ENCODE data around the gene PCCA. TPM values are rescaled to one million over a fixed set of nuclear protein-coding genes. Genes with fewer than 3 reads are reported as not detected.

Gene PCCA
- polyA plus RNA-seq, 3 donors from 2014 or later: 7.9 to 14.0 (median 11.4) TPM

DNA sequence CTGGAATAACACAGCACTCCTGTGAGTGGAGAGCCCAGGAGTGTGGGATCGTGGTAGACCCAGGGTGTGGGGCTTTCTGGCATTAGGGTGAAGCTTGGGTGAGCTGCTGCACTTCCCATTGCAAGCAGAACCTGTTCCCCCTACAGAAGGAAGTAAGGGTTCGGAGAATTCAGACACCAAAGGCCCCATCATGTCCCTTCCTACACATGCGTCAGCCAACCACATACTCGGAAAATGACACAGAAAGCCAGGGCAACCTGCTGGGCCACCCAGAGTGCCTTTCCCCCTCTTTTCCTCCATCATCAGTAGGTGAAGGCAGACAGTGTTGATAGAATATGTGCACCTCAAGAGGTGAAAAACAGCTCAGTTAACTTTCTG lies 456.8 kb downstream of the PCCA start:
- peaks cover 3 to 12% of the 10 kb centered on the region in 2 donors for H3K4me1 Mint-ChIP-seq
- H3K27me3 Mint-ChIP-seq (ENCODE audit: low read depth in 3 of 3): no peaks in the 10 kb centered on the region
- peak overlapping the region in 1 of 6 donors; percentile 34 for H3K27ac Mint-ChIP-seq
- H3K4me3 Mint-ChIP-seq: no peak overlapping the region
- peaks cover 0 to 2% (median 0%) of the 10 kb centered on the region in 6 donors for H3K9me3 Mint-ChIP-seq
- H3K36me3 Mint-ChIP-seq: peaks cover 0 to 5% (median 3%) of the 10 kb centered on the region in 3 donors
- no peak for DNase-seq

DNA sequence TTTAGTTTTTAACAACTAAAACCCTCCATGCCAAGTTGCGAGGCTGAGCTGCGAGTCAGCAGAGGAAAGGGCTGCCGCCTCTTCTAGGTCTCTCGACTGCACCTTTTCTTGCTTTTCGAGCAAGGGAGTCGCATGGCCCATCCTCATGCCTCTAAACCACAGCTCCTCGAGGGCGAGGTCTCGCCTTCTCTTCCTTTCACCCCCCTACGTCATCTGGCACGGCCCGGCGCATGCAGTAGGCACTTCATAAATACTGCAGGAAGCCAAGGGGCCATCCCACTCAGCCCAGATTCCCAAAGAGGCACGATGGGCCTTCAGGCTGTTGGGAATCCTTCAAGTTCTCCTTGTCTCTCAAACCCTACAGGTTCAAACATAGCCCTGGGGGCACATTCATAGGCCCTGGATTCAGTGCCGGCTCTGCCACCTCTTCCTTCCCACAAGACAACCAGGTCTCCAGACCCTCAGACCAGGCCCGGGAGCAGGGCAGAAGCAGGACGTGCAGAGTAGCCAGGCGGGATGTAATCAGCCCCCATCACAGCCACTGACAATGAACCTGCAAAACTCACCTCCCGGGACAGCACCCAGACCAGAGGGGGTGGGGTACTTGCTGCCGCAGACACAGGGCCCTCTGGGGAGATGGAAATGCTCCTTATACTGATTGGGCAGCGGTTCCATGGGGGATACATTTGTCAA lies 458.0 kb downstream of the PCCA start:
- peaks cover 0 to 3% (median 0%) of the 10 kb centered on the region in 3 donors for H3K36me3 Mint-ChIP-seq
- peaks cover 3 to 12% of the 10 kb centered on the region in 2 donors for H3K4me1 Mint-ChIP-seq
- no peak overlapping the region for H3K4me3 Mint-ChIP-seq
- H3K27ac Mint-ChIP-seq: no peak overlapping the region
- H3K27me3 Mint-ChIP-seq (ENCODE audit: low read depth in 3 of 3): no peaks in the 10 kb centered on the region
- peaks cover 0 to 2% (median 0%) of the 10 kb centered on the region in 6 donors for H3K9me3 Mint-ChIP-seq
- DNase-seq: no peak

GRCh38 chr13:100547791-100548201 lies 458.9 kb downstream of the PCCA start:
- H3K4me3 Mint-ChIP-seq: no peak overlapping the region

GRCh38 chr13:100549316-100549715 lies 460.4 kb downstream of the PCCA start:
- Mint-ChIP-seq H3K4me3 (no peak overlapping the region), H3K9me3 (peaks cover 0 to 2% (median 0%) of the 10 kb centered on the region in 6 donors), H3K36me3 (peaks cover 0 to 3% (median under 1%) of the 10 kb centered on the region in 3 donors), H3K4me1 (peaks cover 0 to 5% of the 10 kb centered on the region in 2 donors), H3K27me3 (ENCODE audit: low read depth in 3 of 3) (no peaks in the 10 kb centered on the region), H3K27ac (no peak overlapping the region)
- DNase-seq: no peak

More at GRCh38 chr13:100547791-100548201, 458.9 kb downstream of the PCCA start:
- Mint-ChIP-seq H3K36me3 (peaks cover 0 to 3% (median 0%) of the 10 kb centered on the region in 3 donors), H3K27me3 (ENCODE audit: low read depth in 3 of 3) (no peaks in the 10 kb centered on the region), H3K4me1 (peaks cover 1 to 8% of the 10 kb centered on the region in 2 donors), H3K27ac (no peak overlapping the region), H3K9me3 (peaks cover 0 to 2% (median 0%) of the 10 kb centered on the region in 6 donors)
- no peak for DNase-seq

DNA sequence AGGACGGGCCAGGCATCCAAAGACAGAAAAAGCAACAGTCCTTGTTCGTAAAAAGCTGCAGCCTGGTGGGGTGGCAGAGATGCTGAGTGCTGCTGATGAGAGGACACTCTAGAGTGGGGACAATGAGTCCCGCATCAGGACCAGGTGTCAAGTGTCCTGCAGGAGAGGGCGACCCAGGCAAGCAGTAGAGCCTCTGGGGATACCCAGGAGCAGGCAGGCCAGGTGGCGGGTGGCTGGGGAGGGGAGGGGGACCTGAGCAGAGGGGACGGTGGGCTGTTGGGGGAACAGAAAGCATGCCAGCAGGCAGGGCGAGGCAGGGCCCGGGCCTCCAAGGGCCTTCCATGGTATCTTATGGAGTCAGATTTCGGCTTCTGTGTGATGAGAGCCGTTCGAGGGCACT lies 463.9 kb downstream of the PCCA start:
- no peak overlapping the region for H3K4me3 Mint-ChIP-seq

GRCh38 chr13:100559886-100560285 lies 471.0 kb downstream of the PCCA start:
- no peak overlapping the region for H3K4me3 Mint-ChIP-seq
- no peaks in the 10 kb centered on the region for H3K4me1 Mint-ChIP-seq
- DNase-seq: no peak
- no peaks in the 10 kb centered on the region for H3K9me3 Mint-ChIP-seq
- peaks cover 0 to 3% (median 0%) of the 10 kb centered on the region in 3 donors for H3K27me3 Mint-ChIP-seq (ENCODE audit: low read depth in 3 of 3)
- peaks cover 0 to 6% (median 3%) of the 10 kb centered on the region in 3 donors for H3K36me3 Mint-ChIP-seq
- H3K27ac Mint-ChIP-seq: no peak overlapping the region

More for the DNA sequence above, 463.9 kb downstream of the PCCA start:
- H3K27ac Mint-ChIP-seq: no peak overlapping the region
- H3K9me3 Mint-ChIP-seq: no peaks in the 10 kb centered on the region
- DNase-seq: no peak
- H3K27me3 Mint-ChIP-seq (ENCODE audit: low read depth in 3 of 3): peaks cover 0 to 2% (median 0%) of the 10 kb centered on the region in 3 donors
- H3K4me1 Mint-ChIP-seq: peaks cover 0 to 5% of the 10 kb centered on the region in 2 donors
- H3K36me3 Mint-ChIP-seq: peaks cover 0 to 11% (median 0%) of the 10 kb centered on the region in 3 donors

DNA sequence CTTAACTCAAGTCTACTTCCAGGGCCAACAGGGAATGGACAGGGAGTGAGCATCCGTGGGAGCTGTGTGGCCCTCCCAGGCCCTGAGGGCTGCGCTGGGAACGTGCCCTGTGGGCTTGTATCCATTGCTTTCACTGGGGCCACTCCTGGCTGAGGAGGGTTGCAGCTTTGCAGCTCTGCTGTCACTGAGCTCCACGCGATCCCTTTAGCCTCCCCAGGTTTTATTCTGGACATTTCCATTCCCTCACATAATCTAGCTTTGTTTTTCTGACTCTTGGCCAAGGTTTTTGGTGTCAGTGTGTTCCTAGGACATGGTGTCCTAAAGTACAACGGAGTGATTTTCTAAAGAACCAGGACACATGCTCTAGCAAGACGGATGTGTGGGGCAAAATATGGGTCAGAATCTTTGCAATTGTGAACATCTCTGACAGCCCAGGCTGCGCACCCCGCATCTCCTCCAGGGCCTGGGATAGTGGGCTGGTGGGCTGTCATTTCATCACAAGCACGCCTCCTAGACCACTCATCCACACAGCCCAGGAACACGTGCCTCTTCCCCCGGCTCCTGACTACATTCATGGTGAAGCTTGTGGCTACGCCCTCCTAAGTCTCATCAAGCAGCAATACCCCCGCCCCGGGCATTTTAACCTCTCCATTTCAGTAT lies 471.7 kb downstream of the PCCA start:
- H3K27ac Mint-ChIP-seq: no peak overlapping the region
- H3K27me3 Mint-ChIP-seq (ENCODE audit: low read depth in 3 of 3): peaks cover 0 to 3% (median 0%) of the 10 kb centered on the region in 3 donors
- no peaks in the 10 kb centered on the region for H3K9me3 Mint-ChIP-seq
- DNase-seq: no peak
- peaks cover 0 to 9% (median 5%) of the 10 kb centered on the region in 3 donors for H3K36me3 Mint-ChIP-seq
- no peak overlapping the region for H3K4me3 Mint-ChIP-seq
- H3K4me1 Mint-ChIP-seq: no peaks in the 10 kb centered on the region

- no peak overlapping the region for H3K27ac Mint-ChIP-seq
- DNase-seq: no peak
- H3K27me3 Mint-ChIP-seq (ENCODE audit: low read depth in 3 of 3): peaks cover 0 to 3% (median 0%) of the 10 kb centered on the region in 3 donors
- H3K36me3 Mint-ChIP-seq: peaks cover 0 to 11% (median 8%) of the 10 kb centered on the region in 3 donors
- no peak overlapping the region for H3K4me3 Mint-ChIP-seq
- H3K9me3 Mint-ChIP-seq: no peaks in the 10 kb centered on the region
- H3K4me1 Mint-ChIP-seq: no peaks in the 10 kb centered on the region
These were observed 472.2 kb downstream of the PCCA start for GRCh38 chr13:100561158-100561499.

- Mint-ChIP-seq H3K9me3 (peaks cover 0 to 2% (median 0%) of the 10 kb centered on the region in 6 donors), H3K4me3 (no peak overlapping the region), H3K27ac (no peak overlapping the region)
These were observed 472.8 kb downstream of the PCCA start for GRCh38 chr13:100561599-100562204.

GRCh38 chr13:100563779-100564178 lies 474.9 kb downstream of the PCCA start:
- Mint-ChIP-seq H3K36me3 (peaks cover 11 to 14% (median 12%) of the 10 kb centered on the region in 3 donors), H3K4me1 (no peaks in the 10 kb centered on the region), H3K4me3 (no peak overlapping the region), H3K27ac (no peak overlapping the region), H3K9me3 (peaks cover 0 to 2% (median 0%) of the 10 kb centered on the region in 6 donors), H3K27me3 (ENCODE audit: low read depth in 3 of 3) (peaks cover 0 to 1% (median 0%) of the 10 kb centered on the region in 3 donors)
- DNase-seq: no peak

More at GRCh38 chr13:100561599-100562204, 472.8 kb downstream of the PCCA start:
- DNase-seq: no peak
- H3K36me3 Mint-ChIP-seq: peaks cover under 1 to 16% (median 12%) of the 10 kb centered on the region in 3 donors
- no peaks in the 10 kb centered on the region for H3K4me1 Mint-ChIP-seq
- H3K27me3 Mint-ChIP-seq (ENCODE audit: low read depth in 3 of 3): peaks cover 0 to 3% (median 0%) of the 10 kb centered on the region in 3 donors

GRCh38 chr13:100564444-100565223 lies 475.7 kb downstream of the PCCA start:
- H3K4me3 Mint-ChIP-seq: no peak overlapping the region
- peaks cover 0 to 1% (median 0%) of the 10 kb centered on the region in 3 donors for H3K27me3 Mint-ChIP-seq (ENCODE audit: low read depth in 3 of 3)
- H3K4me1 Mint-ChIP-seq: no peaks in the 10 kb centered on the region
- peaks cover 0 to 2% (median 0%) of the 10 kb centered on the region in 6 donors for H3K9me3 Mint-ChIP-seq
- H3K27ac Mint-ChIP-seq: no peak overlapping the region
- no peak for DNase-seq
- peaks cover 11 to 14% (median 13%) of the 10 kb centered on the region in 3 donors for H3K36me3 Mint-ChIP-seq

DNA sequence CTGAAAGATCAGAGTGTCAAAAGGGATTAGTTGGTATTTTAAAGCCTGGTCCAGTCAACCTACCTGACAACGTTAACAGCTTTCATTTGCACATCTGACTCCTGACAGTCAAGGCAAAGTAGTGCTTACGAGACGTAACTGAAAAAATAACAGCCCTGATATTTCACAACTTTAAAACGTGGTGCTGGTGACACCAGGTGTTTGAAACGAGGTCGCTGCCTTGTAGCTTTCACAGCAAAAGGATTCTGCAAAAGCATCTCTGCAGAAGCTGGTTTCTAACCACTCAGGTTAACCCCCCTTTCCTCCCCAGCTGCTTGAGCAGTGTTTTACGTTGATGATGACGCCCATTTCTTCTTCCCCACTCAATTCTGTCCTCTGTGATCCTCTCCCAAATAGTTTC lies 476.4 kb downstream of the PCCA start:
- DNase-seq: no peak
- Mint-ChIP-seq H3K27ac (peak overlapping the region in 1 of 6 donors; percentile 9), H3K4me3 (no peak overlapping the region), H3K36me3 (peaks cover 11 to 18% (median 17%) of the 10 kb centered on the region in 3 donors), H3K4me1 (no peaks in the 10 kb centered on the region), H3K27me3 (ENCODE audit: low read depth in 3 of 3) (peaks cover 0 to 1% (median 0%) of the 10 kb centered on the region in 3 donors), H3K9me3 (peaks cover 0 to 2% (median 0%) of the 10 kb centered on the region in 6 donors)

GRCh38 chr13:100566543-100566942 lies 477.6 kb downstream of the PCCA start:
- H3K27me3 Mint-ChIP-seq (ENCODE audit: low read depth in 3 of 3): no peaks in the 10 kb centered on the region
- no peak for DNase-seq
- peaks cover 0 to 2% (median 0%) of the 10 kb centered on the region in 6 donors for H3K9me3 Mint-ChIP-seq
- H3K27ac Mint-ChIP-seq: peak overlapping the region in 1 of 6 donors; percentile 83
- peaks cover 11 to 18% (median 17%) of the 10 kb centered on the region in 3 donors for H3K36me3 Mint-ChIP-seq
- H3K4me1 Mint-ChIP-seq: no peaks in the 10 kb centered on the region
- H3K4me3 Mint-ChIP-seq: no peak overlapping the region
